Measurements from ENCODE around the gene ABO.
A peak's percentile ranks its signal among the peaks of the same experiment; 100 is the strongest.
"Not testable (repeated sequence)": the region's sequence is repeated elsewhere in the genome, so short reads cannot be mapped to it uniquely, and the experiment has no call there.

Gene ABO

GRCh38 chr9:133275105-133276000 lies at the start of gene ABO:
Gene ABO, minus strand, starts transcription at chr9:133275201.
- DNase-seq, result peak in 1 of 2 donors; percentile 22

- no peak for DNase-seq
These were observed 49.1 kb upstream of the ABO start for GRCh38 chr9:133323991-133324703.

- DNase-seq, result no peak
These were observed 48.2 kb upstream of the ABO start for GRCh38 chr9:133323211-133323610.

- DNase-seq, result no peak
These were observed 47.7 kb upstream of the ABO start for GRCh38 chr9:133322701-133323100.

GRCh38 chr9:133321411-133321935 lies 46.5 kb upstream of the ABO start:
- DNase-seq, result no peak

- DNase-seq, result no peak
These were observed 45.5 kb upstream of the ABO start for GRCh38 chr9:133320421-133320881.

GRCh38 chr9:133317551-133317950 lies 42.5 kb upstream of the ABO start:
- not testable (repeated sequence) for DNase-seq

GRCh38 chr9:133315997-133316396 lies 41.0 kb upstream of the ABO start:
- no peak for DNase-seq

GRCh38 chr9:133309608-133310007 lies 34.6 kb upstream of the ABO start:
- no peak for DNase-seq

GRCh38 chr9:133307301-133307700 lies 32.3 kb upstream of the ABO start:
- no peak for DNase-seq

GRCh38 chr9:133306242-133307204 lies 31.5 kb upstream of the ABO start:
- DNase-seq, result no peak

- DNase-seq, result no peak
These were observed 30.7 kb upstream of the ABO start for GRCh38 chr9:133305731-133306130.

GRCh38 chr9:133304477-133305377 lies 29.7 kb upstream of the ABO start:
- DNase-seq, result no peak

GRCh38 chr9:133304158-133304470 lies 29.1 kb upstream of the ABO start:
- DNase-seq, result no peak

GRCh38 chr9:133303266-133304157 lies 28.5 kb upstream of the ABO start:
- DNase-seq, result no peak

GRCh38 chr9:133301253-133302230 lies 26.5 kb upstream of the ABO start:
- no peak for DNase-seq

- DNase-seq, result not testable (repeated sequence)
These were observed 25.0 kb upstream of the ABO start for GRCh38 chr9:133299996-133300395.

- no peak for DNase-seq
These were observed 19.3 kb upstream of the ABO start for GRCh38 chr9:133294257-133294656.

GRCh38 chr9:133290751-133291302 lies 15.8 kb upstream of the ABO start:
- no peak for DNase-seq
